Medulla oblongata (tissue), 1 donor: ENCODE data around the gene ADGRL4.
"Not testable (repeated sequence)": the region's sequence is repeated elsewhere in the genome, so short reads cannot be mapped to it uniquely, and the experiment has no call there.

Source experiments
- DNase-seq: peaks from one replicate; pipeline ENCODE4 v3.0.0-alpha.2; 2015; ENCODE audit errors: extremely low spot score

Gene ADGRL4

DNA sequence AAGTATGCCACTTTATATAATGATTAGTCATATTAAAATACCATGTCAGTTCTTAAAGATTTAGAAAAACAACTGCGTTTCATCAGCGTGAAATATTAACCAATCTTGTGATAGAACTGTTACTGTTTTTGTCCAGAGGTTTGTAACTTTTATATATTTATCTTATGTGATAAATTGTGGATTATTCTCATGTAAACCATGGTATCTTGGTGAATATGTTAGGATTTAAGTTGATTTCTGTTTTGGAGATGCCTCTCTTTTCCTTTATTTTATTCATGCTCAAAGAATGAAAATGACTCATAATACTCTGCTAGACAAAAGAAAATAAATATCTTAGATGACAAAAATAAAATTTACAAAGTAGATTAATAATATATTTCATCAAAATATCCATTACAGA, 88.4 kb downstream of the ADGRL4 start:
- no peak for DNase-seq

GRCh38 chr1:78916986-78917385, 89.5 kb downstream of the ADGRL4 start:
- no peak for DNase-seq

GRCh38 chr1:78913950-78914349, 92.6 kb downstream of the ADGRL4 start:
- DNase-seq: no peak

GRCh38 chr1:78911956-78912880, 94.3 kb downstream of the ADGRL4 start:
- no peak for DNase-seq

GRCh38 chr1:78902641-78903040, 103.9 kb downstream of the ADGRL4 start:
- DNase-seq: no peak

DNA sequence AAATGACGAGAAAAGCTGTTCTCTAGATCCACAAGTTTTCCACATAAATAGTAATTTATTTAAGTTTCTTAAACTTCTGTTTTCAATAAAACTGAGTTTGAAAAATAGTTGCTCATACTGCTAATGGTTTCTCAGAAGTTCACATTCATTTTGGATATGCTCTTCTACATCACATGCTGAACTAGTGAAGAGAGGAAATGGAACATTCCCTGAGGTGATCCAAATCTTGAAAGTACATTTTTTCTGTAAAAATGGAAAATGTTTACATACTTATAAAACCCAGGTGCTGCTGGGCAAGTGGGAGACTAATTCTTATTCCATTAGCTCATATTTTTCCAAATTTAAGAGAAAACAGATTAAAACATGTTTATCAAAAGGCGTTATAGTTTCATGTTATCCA, 111.7 kb downstream of the ADGRL4 start:
- DNase-seq: no peak

GRCh38 chr1:78892260-78892840, 114.2 kb downstream of the ADGRL4 start:
- DNase-seq: no peak

DNA sequence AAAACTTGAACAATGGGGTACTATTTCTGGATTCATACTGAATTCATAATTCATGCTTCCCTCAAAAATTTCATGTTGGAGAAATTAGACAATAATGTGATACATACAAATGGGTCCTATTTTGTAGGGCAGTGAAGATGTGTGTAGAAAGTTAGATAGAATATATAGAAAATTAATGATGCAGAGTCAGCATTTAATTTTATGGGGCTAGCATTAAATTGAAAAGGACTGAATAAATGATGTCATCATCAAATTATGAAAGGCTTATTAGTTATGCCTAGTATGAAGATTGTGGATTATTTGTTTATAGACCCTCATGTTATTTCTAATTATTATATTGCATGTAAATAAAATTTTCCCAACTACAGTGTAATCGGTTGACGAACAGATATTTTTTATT, 119.1 kb downstream of the ADGRL4 start:
- no peak for DNase-seq

- no peak for DNase-seq
Observed at GRCh38 chr1:78884685-78885452, 121.7 kb downstream of the ADGRL4 start.

- DNase-seq: no peak
Observed at GRCh38 chr1:78880223-78880622, 126.3 kb downstream of the ADGRL4 start.

DNA sequence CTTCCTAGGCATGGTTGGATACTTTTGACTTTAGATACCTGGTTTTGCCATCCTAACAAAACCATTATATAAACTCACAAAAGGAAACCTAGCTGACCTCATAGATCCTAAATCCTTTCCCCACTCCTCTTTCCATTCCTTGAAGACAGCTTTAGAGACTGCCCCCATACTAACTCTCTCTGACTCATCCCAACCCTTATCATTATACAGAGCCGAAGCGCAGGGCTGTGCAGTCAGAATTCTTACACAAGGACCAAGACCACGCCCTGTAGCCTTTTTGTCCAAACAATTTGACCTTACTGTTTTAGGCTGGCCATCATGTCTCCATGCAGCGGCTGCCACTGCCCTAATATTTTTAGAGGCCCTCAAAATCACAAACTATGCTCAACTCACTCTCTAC, 130.5 kb downstream of the ADGRL4 start:
- DNase-seq: not testable (repeated sequence)

DNA sequence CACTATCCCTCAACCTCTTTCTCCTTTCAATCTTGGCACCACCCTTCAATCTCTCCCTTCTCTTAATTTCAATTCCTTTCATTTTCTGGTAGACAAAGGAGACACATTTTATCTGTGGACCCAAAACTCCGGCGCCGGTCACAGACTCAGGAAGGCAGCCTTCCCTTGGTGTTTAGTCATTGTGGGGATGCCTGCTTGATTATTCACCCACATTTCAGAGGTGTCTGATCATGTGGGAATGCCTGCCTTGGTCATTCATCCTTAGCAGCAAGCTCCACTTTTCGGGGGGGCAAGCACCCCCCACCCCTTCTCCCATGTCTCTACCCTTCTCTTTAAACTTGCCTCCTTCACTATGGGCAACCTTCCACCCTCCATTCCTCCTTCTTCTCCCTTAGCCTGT, 133.7 kb downstream of the ADGRL4 start:
- DNase-seq: not testable (repeated sequence)

- no peak for DNase-seq
Observed at GRCh38 chr1:78871249-78871648, 135.3 kb downstream of the ADGRL4 start.

GRCh38 chr1:78869136-78869535, 137.4 kb downstream of the ADGRL4 start:
- no peak for DNase-seq

DNA sequence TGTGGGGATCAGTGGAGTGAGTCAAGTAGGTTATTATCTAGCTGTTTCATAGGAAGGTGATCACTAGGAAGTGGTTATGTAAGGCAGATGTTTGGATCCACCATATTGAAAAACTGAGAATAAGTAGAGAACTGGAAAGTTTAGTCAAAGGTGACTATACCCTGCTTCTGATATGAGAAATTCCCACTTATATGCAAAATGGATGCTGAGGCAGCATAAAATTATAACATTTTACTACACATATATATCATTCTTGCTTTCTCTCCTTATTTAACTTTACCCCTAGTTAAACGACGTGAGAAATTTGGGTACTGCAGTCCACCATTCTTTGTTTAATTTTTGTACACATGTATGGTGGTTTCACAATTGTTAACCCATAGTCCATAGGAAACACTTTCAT, 142.4 kb downstream of the ADGRL4 start:
- DNase-seq: no peak

DNA sequence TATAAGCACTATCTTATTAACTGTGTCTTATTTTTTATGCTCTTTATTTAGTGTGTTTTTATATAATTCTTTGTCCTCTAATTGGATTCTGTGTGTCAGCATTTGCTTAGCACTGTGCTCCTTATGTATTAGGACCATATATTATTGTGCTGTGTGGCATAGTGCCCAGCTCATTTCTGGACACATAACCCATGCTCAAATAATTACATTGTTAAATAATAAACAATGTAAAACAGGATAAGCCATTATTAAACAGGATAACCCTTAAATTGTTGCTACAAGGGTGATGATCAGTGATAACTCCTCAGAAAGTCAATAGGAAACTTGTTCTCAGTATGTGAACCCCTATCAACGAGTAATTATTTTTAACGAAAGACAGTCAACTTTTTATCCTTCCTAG, 150.4 kb downstream of the ADGRL4 start:
- no peak for DNase-seq

- no peak for DNase-seq
Observed at GRCh38 chr1:78855258-78855657, 151.3 kb downstream of the ADGRL4 start.

- DNase-seq: no peak
Observed at GRCh38 chr1:78854556-78854955, 152.0 kb downstream of the ADGRL4 start.

GRCh38 chr1:78843546-78843945, 163.0 kb downstream of the ADGRL4 start:
- DNase-seq: no peak

GRCh38 chr1:78843111-78843510, 163.4 kb downstream of the ADGRL4 start:
- no peak for DNase-seq

DNA sequence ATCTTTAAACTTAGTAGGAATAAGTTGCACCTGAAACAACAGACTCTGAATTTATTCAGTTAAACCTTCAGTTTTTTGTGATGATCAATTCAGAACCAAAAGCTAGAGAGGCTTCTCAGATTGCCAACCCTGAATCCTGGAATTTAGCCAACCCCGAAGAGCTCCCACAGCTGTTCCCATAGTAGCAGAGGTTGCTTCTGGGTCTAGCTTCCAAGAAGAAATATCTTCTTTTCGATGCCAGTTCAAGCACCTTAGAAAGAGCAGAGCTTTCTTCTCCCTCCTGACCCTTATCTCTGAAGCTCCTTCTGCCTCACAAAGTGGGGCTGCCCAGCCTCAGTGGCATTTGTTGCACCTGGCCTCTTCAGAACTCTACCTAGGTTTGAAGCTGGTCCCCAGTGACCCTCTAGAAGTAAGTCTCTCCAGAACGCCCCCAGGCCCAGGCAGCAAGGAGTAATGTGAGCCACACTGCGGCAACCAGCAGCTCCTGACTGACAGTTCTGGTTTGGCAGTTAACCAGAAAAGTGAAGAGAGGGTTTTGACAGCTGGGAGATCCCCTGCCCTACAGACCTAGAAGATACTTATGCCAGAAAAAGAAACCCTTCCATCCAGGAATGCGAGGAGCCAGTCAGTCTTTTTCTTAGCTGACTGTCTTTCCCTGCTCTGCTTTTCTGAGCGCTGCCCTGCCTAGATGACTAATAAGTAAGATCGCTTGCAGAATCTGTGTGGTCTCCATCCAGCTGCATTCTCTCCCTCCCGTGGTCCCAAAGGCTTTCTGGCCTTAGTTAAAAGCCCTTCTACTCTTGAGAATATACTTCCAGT, 165.9 kb downstream of the ADGRL4 start:
- DNase-seq: peak; percentile 26
